ENCODE results near the gene CNKSR3. TPM values are rescaled to one million over a fixed set of nuclear protein-coding genes. Genes with fewer than 3 reads are reported as not detected.
A peak's percentile ranks its signal among the peaks of the same experiment; 100 is the strongest.

CNKSR3 gene
- total RNA-seq, 1 donor: 11.7 TPM

DNA sequence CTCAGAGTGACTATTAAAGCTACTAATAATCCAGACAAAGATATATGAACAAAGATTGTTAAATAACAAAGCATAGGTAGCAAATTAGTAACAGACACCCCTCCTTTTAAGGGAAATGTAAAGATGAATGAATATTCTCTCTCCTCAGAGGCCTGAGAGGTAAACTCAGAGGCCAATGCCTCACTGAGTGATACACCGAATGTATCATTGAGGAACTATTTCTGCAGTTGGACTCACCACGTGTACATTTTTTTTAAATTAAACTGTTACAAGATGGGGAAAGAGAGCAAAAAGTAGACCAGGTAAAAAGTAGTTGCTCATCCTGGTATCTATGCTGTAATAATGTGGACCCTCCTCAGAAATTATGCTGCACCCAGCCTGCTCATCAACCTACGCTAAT, 81.6 kb downstream of the CNKSR3 start:
- no peak for DNase-seq (ENCODE audit: low read depth)
- TF ChIP-seq, protein P1, sequence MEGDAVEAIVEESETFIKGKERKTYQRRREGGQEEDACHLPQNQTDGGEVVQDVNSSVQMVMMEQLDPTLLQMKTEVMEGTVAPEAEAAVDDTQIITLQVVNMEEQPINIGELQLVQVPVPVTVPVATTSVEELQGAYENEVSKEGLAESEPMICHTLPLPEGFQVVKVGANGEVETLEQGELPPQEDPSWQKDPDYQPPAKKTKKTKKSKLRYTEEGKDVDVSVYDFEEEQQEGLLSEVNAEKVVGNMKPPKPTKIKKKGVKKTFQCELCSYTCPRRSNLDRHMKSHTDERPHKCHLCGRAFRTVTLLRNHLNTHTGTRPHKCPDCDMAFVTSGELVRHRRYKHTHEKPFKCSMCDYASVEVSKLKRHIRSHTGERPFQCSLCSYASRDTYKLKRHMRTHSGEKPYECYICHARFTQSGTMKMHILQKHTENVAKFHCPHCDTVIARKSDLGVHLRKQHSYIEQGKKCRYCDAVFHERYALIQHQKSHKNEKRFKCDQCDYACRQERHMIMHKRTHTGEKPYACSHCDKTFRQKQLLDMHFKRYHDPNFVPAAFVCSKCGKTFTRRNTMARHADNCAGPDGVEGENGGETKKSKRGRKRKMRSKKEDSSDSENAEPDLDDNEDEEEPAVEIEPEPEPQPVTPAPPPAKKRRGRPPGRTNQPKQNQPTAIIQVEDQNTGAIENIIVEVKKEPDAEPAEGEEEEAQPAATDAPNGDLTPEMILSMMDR (IDR thresholded peaks at IDR 0.05; ENCODE audit: insufficient read depth, low read length): no peak
- no peak overlapping the region for H3K4me3 ChIP-seq (ENCODE audit: low read depth, low read length)

DNA sequence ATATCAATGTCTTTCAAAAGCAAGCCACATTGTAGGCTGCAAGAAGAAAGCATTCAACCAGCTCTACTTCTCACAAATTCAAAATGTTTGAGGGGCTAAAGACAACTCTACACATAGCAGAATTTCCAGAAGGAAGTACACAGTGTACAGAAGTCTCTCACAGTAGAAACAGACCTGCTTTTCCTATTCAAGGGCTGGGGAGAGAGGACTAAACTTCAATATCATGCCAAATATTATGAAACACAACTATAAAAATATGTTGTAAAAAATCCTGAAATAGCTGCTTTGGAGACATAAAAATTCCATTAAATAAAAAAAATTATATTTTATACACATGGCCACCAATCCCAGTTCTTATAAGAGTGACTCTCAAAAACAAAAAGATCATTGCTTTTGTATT, 83.0 kb downstream of the CNKSR3 start:
- TF ChIP-seq, protein P1 (IDR thresholded peaks at IDR 0.05; ENCODE audit: insufficient read depth, low read length): no peak
- no peak overlapping the region for H3K4me3 ChIP-seq (ENCODE audit: low read depth, low read length)
- no peak for DNase-seq (ENCODE audit: low read depth)

DNA sequence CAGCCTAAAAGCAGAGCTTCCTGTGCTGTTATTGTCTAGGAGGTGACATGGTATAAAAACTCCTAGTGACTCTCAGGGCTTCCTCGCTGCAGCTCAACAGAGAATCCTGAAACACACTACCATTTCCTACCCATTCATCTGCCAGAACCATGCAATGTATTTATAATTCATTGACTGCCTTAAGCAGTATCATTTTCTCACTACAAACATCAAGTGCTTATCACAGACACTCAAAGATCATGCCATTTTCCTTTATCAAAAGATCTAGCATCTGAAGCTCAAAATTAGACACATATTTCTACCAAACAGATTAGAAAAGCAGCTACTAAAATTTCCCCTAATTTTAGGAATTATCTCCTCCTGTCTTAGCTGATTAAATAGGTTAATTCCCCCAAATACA, 83.5 kb downstream of the CNKSR3 start:
- DNase-seq (ENCODE audit: low read depth): no peak
- TF ChIP-seq, protein P1 (IDR thresholded peaks at IDR 0.05; ENCODE audit: insufficient read depth, low read length): no peak
- H3K4me3 ChIP-seq (ENCODE audit: low read depth, low read length): no peak overlapping the region

DNA sequence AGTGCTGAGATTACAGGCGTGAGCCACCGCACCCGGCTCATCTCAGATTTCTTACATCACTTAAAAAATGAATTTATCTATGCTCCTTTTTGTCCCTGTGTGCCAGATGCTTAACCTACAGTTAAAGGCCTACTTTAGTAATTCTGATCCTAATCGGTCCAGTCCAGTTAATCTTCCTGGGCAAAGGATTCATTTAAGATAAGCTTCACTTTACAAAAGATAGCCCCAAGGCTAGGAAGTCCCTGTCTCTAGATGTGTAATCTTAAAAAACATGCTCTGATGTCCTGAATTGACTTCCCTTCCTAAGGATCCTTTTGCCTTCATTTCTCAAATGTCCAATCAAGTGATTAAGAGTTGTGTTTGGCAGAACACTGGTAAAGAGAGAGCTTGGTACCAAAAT, 85.5 kb downstream of the CNKSR3 start:
- H3K4me3 ChIP-seq (ENCODE audit: low read depth, low read length): no peak overlapping the region
- TF ChIP-seq, protein P1 (IDR thresholded peaks at IDR 0.05; ENCODE audit: insufficient read depth, low read length): no peak
- no peak for DNase-seq (ENCODE audit: low read depth)

DNA sequence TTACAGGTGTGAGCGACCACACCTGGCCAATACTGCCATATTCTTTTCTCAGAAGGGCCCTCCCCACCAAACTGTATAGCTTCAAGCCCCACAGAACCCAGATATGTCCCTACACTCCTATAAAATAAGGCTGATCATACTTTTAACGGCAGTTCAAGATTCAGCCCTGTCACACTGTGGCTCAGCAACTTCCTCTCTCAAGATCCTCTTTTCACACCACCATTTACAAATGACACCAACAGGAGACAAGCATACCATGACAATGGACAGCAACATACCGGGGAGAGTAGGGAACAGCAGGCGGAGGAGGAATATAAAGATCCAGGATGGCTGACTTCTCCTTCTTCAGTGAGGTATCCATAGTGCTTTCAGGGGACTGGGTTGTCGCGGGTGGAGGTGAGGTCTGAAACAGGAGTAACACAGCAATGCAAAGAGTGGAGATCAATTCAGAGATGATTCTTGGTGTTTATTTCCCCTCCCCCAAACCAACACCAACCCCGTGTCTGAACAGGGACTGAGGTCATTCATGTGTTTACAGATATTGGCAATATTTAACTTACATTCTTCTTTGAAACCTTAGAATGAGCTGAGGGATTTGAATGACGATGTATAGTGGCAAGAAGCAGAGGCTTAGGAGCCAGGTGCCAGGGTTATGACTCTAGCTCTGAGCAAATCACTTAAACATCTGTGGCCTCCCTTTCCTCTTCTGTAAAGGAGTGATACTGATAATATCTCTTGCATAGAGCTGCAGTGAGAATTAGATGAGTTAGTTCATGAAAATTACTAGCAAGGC, 96.3 kb downstream of the CNKSR3 start:
- peak; percentile 37 for DNase-seq (ENCODE audit: low read depth)
- TF ChIP-seq, protein P1 (IDR thresholded peaks at IDR 0.05; ENCODE audit: insufficient read depth, low read length): no peak
- no peak overlapping the region for H3K4me3 ChIP-seq (ENCODE audit: low read depth, low read length)

DNA sequence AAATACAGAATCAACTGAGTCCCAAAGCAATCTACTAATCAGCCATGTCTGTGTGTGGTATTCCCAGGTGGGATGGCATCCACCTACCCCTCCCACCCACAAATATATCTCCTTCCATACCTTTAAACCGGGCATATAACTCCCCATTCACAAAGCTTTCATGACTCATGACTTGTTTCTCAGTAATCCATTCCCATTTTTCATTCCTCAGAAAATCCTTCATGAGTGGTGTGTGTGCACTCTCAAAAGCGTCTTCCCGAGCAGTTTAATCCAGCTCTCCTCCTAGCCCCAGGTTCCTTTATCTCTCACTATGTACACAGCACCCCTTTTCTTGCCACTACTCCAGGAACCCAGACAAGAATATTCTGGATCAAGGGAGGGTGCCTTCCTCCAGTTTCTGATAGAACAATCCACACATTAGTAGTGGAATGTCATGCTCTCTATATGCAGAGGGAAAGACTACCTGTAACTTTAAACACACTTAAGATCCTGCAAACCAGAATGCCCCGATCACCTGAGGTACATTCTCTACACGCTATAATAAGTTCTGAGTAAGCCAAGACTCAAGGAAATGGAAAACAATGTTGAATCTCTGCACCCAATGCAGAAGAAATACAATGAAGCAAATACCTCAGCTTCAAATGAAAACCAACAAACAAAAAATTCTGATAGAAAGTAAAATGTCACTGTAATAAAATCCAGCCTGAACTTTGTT, 98.2 kb downstream of the CNKSR3 start:
- DNase-seq (ENCODE audit: low read depth): peak; percentile 21
- H3K4me3 ChIP-seq (ENCODE audit: low read depth, low read length): no peak overlapping the region
- TF ChIP-seq, protein P1 (IDR thresholded peaks at IDR 0.05; ENCODE audit: insufficient read depth, low read length): no peak
